Skeletal muscle cell (primary cell): ENCODE results near the gene TDRD7.

Experiments used
- DNase-seq: peaks from one replicate; pipeline ENCODE4 v3.0.0-alpha.2; 2010; ENCODE audit warnings: low read depth
- H3K4me3 ChIP-seq: 2 replicates; pipeline ENCODE4 v1.5.1; 2011; ENCODE audit warnings: low read depth, mild to moderate bottlenecking, control low read depth, low read length, moderate library complexity

TDRD7 gene

DNA sequence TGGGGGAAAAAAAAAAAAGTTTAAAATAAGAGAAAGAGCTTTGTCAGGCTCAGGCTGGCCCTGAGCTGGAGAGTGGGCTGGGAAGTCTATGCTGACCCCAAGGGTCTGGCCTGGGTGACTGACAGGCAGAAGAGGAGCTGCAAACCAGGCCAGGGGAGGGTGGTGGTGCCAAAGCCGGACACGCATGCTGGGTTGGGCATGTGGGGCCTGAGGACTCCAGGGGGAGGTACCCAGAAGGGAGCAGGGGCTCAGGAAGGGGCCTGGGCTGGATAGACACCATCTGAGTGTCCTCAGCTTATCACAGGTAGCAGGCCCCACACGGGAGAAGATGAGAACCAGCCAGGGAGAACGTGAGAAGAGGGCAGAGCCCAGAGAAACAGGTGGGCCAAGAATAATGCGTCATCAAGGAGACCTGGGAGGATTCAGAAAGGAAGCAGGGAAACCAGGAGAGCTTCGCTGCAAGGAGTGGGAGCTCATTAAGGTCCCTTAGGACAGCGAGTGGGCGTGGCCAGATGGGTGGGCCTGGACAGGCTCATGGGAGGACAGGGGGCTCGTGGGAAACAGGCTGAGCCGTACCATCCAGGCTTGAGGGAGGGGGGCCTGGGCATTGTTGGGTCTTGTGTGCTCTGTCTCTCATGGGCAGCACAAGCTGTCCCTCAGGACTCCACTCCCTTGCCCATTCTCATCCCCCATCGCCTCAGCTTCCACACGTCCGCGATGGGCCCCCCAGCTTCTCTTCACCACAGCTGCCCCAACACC is 105.6 kb downstream of the TDRD7 start:
- no peak overlapping the region for H3K4me3 ChIP-seq
- DNase-seq = no peak

DNA sequence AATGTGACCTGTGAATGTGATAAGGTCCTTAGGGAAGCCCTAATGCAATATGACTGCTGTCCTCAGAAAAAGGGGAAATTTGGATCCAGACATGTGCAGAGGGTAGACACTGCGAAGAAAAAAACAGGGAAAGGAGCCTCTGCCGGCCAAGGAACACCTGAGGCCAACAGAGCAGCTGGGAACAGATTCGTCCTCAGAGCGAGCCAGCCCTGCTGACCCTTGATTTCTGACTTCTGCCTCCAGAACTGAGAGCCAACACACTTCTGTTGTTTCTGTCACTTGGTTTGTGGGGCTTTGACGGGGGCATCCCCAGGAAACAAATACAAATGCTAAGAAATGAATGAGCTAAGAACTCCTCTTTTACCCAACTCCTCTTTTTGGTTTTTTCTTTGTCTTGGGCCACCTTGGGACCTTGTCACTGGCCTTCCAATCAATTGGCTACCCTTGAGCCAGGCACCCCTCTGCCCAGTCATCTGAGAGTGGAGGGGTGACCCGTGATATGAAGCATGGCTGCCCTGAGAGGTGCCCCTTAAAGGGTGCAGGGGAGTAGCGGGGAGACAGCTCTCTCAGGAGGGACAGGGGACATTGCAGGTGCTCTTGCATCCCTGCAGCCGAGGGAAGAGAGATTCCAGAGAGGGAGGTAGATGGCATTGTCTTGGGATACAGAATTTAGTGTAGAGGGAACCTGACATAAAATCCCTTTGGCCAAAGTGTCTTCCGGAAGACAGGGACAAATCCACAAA is 106.4 kb downstream of the TDRD7 start:
- no peak for DNase-seq
- H3K4me3 ChIP-seq = no peak overlapping the region

GRCh38 chr9:97518909-97519307 is 107.0 kb downstream of the TDRD7 start:
- H3K4me3 ChIP-seq = no peak overlapping the region
- peak; percentile 38 for DNase-seq

DNA sequence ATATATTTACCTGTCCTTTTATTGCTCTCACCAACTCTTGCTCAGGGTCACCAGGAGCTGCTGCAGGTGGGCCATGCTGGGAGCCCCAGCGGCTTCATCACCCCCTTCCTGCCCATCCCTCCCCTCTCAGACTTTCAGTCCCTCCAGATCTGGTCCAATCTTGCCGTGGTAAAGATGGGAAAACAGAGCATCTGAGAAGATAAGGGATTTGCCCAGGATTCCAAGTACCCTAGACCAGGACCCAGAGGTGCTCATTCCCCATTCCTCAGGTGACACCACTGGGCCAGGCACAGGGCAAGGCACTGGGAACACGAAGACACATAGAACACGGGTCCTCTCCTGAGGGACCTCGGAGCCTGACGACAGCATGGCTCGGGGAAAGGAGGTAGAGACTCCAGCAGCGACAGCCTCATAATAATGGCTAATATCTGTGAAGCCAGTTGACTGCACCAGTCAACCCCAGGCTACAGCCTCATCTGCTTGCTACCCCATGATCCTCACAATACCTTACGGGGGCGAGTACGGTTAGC is 107.6 kb downstream of the TDRD7 start:
- H3K4me3 ChIP-seq = no peak overlapping the region

GRCh38 chr9:97521576-97522333 is 109.9 kb downstream of the TDRD7 start:
- DNase-seq = no peak
- H3K4me3 ChIP-seq = no peak overlapping the region

More for the DNA sequence above, 107.6 kb downstream of the TDRD7 start:
- no peak for DNase-seq

DNA sequence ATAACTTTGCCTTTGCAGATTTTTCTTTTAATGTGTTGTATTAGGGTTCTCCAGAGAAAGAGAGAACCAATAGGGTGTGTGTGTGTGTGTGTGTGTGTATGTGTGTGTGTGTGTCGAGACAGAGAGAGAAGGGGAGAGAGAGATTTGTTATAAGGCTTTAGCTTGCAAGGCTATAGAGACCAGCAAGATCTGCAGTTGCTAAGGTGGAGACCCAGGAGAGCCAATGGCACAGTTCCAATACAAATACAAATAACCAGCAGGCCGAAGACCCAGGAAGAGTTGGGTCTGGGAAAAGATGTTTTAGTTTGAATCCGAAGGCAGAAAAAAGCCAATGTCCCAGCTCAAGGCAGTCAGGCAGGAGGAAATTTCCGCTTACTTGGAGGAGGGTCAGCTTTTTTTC is 112.5 kb downstream of the TDRD7 start:
- H3K4me3 ChIP-seq = no peak overlapping the region
- DNase-seq = no peak

DNA sequence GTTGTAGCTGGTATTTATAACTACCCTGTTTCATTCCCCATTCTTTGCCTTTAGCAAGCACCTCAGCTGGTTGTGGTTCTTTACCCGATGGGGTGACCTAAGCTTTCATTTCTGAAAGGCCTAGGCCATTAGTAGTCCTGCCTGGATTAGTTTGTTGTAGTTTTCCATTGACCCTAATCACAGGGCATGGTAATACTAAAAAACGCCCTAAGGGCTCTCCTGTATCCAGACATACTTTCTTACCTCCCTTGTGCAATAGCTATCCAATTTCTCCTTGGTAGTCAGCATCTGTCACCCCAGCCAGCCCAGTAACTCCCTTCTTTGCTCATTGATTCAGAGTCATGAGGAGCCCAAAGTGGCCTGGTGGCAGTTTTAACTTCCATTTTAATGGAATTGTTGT is 113.6 kb downstream of the TDRD7 start:
- DNase-seq = no peak
- no peak overlapping the region for H3K4me3 ChIP-seq

- no peak overlapping the region for H3K4me3 ChIP-seq
- DNase-seq = no peak
These were observed 115.1 kb downstream of the TDRD7 start for GRCh38 chr9:97526895-97527575.

GRCh38 chr9:97527626-97528528 is 116.0 kb downstream of the TDRD7 start:
- H3K4me3 ChIP-seq = no peak overlapping the region

DNA sequence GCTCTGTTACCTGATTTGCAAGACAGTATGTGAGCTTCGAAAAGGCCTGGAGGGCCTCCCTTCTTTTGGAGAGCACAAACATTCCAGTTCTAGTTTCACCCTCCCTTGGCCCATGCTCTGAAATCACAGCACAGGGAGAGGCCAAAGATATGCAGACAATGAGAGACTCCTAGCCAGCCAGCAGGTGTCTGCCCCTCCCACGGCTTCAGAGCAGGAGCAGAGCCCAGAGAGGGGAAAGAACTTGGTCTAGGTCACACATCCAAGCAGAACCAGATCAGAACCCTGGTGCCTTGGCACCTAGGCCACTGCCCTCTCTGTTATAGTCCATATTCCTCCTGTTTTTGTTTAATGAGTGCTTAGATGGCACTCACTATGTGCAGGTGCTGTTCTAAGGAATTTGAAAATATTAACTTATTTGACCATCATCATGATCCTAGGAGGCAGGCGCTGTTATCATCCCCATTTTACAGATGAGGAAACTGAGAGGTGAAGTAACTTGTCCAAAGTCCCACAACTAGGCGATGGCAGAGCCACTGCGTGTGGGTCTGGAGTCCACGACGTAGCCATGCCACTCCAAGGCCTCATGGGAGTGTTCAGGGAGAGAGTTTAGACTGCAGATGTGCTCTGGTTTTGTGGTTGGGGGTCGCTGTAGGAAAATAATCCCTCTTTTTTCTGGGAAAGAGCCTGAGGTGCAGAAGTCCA is 116.8 kb downstream of the TDRD7 start:
- no peak for DNase-seq
- H3K4me3 ChIP-seq = no peak overlapping the region

More at GRCh38 chr9:97527626-97528528, 116.0 kb downstream of the TDRD7 start:
- no peak for DNase-seq

DNA sequence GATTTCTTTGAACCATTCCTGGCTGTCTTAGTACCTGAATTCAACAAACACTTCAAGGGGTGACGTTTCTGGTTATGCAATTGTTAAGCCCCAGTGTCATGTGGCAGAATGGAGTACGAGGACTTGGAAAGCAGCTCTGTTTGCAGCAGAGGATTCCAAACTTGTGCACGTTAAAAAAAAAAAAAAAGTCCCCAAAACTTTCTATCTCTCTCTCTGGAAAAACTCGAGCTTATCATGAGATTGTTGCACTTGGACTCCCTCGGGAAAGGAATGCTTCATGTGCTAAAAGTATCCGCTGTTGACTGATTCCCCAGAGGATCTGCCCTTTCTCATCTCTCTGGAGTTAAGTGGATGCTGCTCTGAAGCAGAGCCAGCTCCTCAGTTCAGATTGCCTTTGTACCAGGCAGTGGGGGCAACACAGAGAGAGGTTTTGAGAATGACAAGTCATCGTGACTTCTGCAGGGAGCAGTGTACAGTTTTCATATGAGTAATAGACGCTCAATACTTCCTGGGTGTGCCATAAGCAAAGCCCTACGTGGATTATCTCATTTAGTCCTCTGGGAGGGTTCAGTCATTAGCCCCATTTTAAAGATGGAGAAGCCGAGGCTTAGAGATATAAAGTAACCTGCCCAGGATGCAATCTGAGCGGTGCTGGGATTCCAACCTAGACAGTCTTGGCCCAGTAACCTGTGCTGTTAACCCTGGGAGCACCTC is 117.6 kb downstream of the TDRD7 start:
- DNase-seq = no peak
- H3K4me3 ChIP-seq = no peak overlapping the region

GRCh38 chr9:97531888-97532376 is 120.0 kb downstream of the TDRD7 start:
- DNase-seq = no peak
- H3K4me3 ChIP-seq = no peak overlapping the region

- no peak overlapping the region for H3K4me3 ChIP-seq
These were observed 122.3 kb downstream of the TDRD7 start for GRCh38 chr9:97534185-97534584.

DNA sequence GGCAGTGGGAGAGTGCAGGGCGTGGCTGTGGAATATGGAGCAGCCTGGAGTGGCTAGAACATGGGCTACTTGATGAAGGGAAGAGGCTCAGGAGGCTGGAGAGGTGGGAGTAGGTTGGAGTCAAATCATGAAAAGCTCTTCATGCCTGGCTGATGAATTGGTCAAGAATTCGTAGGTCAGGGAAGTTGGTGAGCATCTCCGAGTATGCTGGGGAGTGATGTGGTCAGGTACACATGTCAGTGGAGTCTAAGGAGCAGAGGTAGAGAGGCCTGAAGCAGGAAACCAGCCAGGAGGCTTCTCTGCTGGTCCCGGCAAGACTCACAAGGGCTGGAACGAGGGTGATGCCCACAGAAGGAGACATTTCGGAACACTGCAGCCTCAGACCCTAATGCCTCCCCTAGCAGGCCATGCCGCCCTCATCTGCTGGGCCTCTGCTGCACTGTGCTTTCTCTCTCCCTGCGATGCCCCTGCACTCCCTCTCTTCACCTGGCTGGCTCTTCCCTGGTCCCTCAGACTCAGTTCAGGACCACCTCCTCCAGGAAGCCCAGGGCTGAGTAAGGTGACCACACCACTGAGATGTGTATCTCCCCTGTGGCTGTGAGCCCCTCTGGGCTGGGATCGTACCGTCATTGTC is 123.2 kb downstream of the TDRD7 start:
- no peak for DNase-seq
- H3K4me3 ChIP-seq = no peak overlapping the region

More at GRCh38 chr9:97534185-97534584, 122.3 kb downstream of the TDRD7 start:
- no peak for DNase-seq

DNA sequence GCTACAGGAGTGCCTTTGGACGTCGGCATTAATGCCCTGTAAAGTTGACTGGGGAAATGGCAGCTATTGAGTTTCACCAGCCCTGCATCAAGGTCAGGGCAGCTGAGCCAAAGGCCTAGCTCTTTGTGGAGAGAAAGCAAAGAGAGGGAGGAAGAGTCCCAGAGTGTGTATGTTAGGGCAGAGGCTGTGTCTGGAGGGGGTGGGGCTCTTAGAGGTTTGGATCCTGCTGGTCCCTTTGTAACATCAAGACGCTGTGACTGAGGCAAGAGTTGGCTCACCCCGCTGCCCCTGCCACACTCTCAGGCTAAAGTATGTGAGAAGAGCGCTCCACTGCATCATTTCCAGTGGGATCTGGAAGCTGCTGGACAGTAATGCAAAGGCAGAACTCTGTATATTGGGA is 123.9 kb downstream of the TDRD7 start:
- no peak for DNase-seq
- no peak overlapping the region for H3K4me3 ChIP-seq

DNA sequence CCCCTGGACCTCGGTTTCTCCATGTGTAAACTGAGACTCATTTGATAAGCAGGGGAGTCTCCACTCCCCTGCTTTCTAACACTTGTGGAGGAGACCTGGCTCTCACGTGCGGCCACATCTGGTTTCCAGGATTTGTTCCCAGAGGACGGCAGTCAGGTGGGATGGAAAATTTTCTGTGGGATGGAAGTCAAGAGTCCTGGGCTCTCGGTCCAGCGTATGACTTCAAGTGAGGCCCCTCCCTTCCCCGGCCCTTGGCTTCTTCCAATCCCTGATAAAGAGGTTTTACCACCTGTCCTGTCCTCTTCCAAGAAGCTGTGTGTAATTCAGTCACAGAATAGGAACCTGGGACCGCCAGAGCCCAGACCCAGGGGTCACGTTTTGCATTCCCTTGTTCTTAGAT is 124.6 kb downstream of the TDRD7 start:
- no peak overlapping the region for H3K4me3 ChIP-seq
- no peak for DNase-seq

GRCh38 chr9:97543561-97543960 is 131.7 kb downstream of the TDRD7 start:
- no peak for DNase-seq
- H3K4me3 ChIP-seq = no peak overlapping the region
